GM19467 (cell line): ENCODE data around the gene IDI2.
"Not testable (repeated sequence)": the region's sequence is repeated elsewhere in the genome, so short reads cannot be mapped to it uniquely, and the experiment has no call there.

Experiments
- ATAC-seq: cut with Tn5 transposase; IDR thresholded peaks from one replicate; pipeline ENCODE4 v1.9.1; 2021; ENCODE audit warnings: mild to moderate bottlenecking, moderate library complexity; ENCODE audit not compliant: unreplicated experiment

Gene IDI2

DNA sequence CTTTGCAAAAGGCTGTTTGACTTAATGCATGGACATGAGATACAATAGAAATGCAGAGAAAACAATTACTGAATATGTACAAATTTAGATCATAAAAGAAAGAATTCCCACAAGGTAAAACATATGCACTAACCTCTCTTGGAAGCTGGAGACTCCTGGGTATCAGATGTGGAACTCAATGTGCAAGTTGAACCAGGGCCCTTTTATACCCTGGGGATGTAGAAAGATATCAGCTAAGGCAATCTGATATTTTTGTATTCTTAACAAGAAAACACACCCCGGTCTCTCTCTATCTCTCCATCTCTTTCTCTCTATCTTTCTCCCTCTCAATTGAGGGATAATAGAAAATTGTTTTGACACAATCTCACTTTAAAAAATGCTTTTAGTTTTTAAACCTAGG, at the start of gene IDI2:
IDI2 (minus strand) TSS at position 177 of the 400 bp plus-strand sequence. CDS start 1,136 bp downstream, outside the sequence.
- no peak for ATAC-seq

DNA sequence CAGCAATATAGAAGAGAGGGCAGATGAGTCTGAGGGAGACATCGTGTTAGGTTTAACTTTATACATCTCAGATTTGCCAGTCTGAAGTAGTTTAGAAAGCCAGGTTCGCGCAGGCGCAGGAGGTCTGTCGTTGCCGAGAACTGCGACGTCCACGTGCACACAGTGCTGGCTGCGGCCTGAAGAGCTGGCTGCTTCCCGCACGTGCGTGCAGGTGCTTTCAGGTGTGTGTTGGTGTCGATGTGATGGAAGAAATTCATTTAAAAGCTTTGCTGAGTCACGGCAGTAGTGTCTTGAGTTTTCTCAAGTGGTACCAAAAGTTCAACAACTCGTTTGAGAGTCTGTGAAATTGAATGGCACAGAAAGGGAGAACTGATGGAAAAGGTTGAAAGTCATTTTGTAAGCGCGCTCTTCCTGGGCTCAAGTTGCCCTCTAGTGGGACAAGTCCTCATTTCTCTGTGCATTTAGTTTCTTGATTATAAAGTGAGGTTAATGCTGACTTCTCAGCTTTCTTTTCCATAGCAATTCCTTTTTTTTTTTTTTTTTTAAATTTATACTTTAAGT, 49.2 kb upstream of the IDI2 start:
- ATAC-seq = no peak

DNA sequence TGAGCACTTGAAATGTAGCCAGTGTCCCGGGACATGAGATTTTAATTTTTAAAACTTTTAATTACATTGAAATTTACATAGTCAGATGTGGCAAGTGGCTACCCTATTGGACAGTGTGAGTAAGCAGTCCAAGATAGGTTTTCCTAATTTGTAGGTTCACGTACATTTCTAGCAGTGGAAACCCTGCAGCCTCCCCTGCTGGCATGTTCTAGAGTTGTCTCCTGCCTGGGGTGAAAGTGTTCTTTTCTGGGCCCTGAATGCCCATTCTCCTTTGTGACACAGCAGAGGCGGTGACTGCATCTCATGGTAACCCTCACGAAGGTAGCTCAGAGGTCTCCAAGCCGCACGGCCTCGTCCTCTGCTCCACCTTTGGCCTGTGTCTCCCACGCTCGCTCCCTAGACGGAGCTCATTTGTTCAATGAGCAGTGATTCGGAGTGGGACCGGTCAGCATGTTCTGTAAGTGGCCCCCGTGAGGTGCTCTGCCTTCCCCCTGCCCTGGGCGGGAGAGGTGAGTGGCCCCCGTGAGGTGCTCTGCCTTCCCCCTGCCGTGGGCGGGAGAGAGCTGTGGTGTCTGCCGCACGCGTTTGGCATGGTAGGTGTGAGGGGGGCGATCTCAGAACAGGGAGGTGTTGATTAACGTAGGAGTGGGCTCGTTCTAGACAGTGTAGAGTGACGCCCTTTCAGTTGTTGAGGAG, 48.5 kb upstream of the IDI2 start:
- no peak for ATAC-seq

DNA sequence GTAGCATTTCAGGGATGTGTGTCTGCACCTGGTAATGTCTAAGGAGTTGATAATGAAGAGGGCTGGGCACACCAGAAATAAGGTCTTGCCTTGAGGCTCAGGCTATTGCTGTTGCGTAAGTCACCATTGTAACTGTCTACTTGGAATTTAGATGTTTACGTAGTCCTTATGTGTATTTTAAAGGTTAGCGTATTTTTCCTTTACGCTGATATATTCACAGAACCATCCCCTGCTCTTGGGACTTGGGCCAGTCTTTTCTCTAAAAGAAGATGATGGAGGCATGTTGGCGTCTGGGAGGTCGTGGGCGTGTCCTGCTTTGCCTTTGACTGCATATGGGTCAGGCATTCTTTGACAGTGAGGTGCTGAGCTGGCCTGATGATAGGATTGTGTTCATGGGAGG, 45.3 kb upstream of the IDI2 start:
- ATAC-seq = no peak

DNA sequence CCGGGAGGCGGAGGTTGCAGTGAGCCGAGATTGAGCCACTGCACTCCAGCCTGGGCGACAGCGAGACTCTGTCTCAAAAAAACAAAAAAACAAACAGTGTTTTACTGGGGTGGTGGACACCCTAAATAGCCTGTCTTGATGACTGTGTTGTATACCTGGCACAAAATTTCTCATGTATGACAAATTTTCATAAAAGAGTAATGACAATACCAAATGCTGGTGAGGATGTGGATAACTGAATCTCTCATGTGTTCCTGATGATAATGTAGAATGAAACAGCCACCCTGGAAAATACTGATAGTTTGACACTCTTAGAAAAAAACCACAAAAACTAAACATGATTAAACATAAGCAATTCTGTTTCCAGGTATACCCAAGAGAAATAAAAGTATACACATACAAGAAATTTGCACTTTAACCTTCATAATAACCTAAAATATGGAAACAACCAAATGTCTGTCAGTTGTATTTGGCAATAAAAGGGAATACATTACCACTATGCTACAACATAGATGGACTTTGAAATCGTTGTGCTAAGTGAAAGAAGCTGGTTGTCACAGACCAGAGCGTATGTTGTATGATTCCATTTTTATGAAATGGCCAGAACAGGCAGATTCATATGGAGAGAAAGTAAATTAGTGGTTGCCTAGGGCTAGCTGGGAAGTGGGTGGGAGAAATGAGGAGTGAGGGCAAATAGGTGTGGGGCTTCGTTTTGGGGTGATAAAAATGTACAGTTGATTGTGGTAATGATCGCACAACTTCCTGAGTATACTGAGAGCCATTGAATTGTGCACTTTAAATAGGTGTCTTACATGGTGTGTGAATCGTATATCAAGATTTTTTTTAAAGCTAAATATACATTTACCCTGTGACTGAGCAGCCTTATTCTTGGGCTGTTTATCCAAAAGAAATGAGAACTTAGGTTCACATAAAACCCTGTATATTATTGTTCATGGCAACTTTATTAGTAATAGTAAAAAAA, 43.0 kb upstream of the IDI2 start:
- ATAC-seq = no peak

DNA sequence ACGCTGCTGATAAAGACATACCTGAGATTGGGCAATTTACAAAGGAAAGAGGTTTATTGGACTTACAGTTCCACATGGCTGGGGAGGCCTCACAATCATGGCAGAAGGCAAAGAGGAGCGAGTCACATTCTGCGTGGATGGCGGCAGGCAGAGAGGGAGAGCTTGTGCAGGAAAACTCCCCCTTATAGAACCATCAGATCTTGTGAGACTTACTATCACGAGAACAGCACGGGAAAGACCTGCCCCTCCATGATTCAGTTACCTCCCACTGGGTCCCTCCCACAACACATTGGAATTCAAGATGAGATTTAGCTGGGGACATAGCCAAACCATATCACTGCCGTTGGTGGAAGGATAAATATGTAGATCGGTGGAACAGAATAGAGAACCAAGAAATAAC, 41.1 kb upstream of the IDI2 start:
- not testable (repeated sequence) for ATAC-seq

DNA sequence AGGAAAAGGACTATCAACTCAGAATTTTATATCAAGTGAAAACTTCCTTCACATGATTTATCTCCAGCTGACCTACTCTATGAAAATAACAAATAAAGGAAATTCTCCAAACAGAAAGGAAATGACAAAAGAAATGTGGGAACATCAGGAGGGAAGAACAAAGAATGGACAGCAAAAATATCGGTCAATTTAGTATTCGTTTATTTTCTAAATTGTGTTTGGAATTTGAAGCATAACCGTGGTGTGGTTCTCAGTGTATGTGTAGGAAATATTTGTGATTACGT, 39.2 kb upstream of the IDI2 start:
- no peak for ATAC-seq

DNA sequence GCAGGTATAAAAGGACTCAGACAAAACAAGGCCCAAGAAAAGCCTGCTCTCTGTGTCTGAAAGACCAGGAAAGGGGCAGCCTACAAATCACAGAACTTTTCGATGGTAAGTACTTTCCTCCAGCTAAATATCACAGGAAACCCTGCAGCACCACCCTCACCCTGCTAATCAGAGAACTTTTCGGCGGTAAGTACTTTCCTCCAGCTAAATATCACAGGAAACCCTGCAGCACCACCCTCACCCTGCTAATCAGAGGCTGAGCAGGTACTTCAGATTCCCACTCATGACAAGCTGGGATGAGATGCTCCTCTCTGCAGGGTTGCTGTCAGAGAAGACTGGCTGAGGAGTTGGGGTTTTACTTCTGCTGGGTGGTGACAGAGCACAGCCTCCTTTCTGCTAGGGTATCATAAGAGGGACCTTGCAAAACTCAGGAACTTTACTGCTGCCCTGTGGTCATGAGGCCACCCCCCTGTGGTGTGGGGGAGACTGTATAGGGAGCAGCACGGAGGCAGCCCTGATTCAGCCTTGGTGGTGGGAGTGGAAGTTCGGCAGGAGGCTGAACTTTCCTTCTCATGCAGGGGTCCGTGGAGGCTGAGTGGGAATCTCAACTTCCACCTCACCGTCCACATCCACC, 37.7 kb upstream of the IDI2 start:
- ATAC-seq = no peak

DNA sequence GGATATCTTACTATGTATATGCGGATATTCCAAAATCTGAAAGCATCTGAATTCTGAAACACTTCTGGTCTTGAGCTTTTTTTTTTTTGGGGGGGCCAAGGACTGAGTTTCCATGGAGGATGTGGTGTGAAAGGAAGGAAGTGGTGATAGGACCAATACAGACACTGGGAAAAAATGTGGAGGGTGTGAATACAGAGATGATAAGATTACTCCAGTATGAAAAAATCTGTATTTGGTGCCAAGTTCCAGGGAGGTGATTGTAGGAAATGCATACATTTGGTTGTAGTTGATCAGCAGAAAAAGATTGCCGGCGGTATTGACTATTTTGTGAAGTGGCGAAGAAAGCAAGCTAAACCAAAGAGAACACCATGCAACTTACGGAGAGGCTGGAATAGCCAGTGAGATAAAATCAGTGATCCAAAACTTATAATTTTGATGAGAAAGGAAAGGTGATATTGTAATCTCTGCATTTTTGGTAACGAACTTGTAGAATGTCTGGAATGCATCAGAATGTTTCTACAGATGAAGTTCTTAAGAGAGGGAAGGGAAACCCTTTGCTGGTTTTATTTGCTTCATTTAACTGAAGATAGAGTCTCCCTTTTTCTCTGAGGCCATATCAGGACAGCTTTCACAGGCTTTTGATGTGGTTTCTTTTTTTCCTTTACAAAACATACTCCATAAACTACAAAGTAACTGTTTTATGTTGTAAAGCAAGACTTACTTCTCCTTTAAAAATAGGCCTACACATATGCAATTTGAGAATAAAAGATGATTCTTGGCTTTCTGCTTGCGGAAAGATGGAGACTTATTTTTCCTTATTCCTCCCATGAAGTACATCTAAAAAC, 36.5 kb upstream of the IDI2 start:
- ATAC-seq = no peak

DNA sequence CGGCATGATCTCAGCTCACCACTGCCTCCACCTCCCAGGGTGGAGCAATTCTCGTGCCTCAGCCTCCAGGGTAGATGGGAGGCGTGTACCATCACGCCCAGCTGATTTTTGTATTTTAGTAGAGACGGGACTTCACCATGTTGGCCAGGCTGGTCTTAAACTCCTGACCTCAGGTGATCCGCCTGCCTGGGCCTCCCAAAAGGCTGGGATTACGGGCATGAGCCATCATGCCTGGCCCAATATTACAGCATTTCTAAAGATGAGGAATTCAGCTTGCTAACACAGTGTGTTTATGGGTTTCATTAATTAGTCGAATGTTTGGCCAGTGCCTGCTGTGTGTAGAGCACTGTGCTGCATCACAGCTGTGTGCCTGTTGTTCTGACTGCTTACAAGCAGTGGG, 34.2 kb upstream of the IDI2 start:
- no peak for ATAC-seq

DNA sequence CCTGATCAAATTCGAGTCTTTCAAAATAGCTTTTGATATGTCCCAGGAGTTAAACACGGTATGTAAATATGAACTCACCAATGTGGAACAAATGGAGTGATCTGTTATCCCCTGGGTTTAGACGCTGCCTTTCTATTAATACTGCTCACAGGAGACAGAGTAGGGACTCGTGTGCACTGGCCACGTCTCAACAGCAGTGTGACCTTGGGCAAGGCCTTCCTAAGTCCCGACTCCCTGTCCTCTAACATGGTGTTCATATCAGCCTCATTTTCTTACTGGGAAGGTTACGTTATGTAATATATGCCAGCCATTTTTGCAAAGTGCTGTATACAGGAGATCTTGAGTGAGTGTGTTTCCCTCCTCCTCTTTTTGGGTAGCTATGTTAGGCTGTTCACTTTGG, 32.4 kb upstream of the IDI2 start:
- ATAC-seq = no peak

DNA sequence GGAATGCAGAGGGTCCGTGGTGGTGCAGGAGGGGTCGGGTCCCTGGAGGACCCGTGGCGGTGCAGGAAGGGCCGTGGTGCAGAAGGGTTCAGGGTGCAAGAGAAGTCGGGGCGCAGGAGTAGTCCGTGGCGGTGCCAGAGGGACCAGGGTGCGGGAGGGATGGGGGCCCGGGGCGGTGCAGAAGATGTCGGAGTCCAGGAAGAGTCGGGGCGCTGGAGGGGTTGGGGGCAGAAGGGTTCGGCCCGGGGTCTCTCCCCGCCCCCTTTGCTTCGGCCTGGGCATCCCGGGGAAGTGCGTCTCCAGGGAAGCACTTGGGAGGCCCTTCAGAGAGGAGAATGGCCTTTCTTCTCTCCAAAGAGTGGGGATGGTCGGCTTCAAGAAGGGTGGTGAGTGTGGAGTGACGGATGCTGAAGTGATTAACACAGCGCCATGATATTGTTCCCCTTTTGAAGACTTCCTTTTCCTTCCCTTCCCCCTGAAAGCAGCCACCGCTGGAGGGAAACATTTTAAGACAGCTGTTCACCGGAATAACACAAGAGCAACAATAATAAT, 31.5 kb upstream of the IDI2 start:
- ATAC-seq = no peak

DNA sequence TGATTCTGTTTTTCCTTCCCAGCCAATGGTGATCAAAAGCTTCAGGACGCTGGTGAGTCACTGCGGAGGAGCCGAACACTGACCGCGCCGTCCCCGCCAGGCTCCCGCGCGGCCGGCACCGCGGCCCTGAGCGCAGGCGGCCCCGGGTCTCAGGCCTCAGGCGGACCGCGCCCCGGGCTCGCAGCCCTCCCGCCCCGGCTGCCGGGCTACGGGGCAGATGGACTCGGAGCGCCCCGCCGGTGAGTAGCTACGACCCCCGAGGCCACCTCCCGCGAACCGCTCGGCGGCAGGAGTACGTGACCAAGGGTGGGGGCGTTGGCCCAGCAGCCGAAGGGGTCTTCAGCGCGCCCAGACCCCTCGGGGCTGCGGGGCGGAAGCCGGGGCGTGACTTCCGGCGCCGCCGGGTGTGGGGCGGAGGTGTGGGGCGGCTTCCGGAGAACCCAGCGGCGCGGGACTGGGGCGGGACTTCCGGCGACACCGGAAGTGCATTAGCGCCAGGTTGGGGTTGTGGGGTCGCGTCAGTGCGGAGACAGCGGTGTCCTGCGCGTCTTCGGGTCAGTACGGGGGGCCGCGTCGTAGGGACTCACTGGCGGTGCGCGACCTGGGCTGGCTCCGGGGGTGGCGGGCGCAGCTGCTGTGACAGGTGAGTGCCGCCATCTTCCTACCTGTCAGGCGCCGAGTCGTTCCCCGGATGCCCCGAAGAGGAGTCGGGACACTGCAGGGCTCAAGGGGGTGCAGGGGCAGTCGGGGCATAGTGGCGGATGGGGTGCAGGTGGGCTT, 30.9 kb upstream of the IDI2 start, which contains the start of gene WDR37:
WDR37 (plus strand) TSS at position 60 of the 780 bp plus-strand sequence. CDS start 15,771 bp downstream, outside the sequence.
- peak; percentile 87 for ATAC-seq

DNA sequence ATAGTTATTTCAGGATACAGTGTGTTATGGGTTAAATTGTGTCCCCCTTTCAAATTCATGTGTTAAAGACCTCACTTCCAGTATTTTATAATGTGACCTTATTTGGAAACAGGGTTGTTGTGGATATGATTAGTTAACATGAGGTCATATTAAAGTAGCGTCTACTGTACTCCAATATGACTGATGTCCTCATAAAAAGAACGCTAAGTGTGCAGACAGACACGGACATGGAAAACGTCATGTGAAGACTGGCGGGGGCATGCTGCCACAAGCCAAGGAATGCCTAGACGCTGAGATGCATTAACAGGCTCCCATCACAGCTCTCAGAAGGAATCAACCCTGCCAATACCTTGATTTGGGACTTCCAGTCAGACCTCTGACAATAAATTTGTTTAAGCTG, 29.0 kb upstream of the IDI2 start:
- ATAC-seq = no peak

DNA sequence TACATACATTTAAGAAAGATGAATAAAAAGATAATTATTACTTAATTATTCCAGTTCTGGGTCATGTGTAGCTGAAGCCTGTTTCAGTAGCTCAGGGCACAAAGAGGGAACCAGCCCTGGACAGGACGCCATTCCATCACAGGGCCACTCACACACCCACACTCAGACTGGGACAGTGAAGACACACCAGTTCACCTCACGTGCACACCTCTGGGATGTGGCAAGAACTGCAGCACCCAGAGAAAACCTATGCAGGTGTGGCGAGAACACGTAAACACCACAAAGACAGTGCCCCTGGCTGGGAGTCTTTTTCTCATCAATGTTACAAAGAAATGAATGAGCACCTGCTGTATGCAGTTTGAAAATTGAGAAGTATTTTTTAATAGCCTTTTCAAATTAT, 24.9 kb upstream of the IDI2 start:
- ATAC-seq = no peak

DNA sequence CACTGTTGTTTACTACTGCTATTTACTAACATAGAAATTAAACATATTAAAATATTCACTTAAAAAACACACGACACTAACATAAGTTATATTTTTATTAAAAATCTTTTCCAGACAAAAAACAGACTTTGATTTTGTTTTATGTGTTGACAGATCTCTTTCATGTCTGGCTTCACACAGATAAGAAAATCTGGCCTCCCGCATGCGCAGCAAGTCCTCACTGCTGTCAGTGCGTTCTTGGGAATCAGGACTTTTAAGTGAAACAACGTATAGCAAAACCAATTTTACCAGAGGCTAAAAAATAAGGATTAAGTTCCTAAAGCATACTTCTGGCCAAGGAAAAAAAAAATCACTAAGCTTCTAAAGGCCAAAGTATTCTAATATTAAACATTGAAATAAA, 24.5 kb upstream of the IDI2 start:
- no peak for ATAC-seq

DNA sequence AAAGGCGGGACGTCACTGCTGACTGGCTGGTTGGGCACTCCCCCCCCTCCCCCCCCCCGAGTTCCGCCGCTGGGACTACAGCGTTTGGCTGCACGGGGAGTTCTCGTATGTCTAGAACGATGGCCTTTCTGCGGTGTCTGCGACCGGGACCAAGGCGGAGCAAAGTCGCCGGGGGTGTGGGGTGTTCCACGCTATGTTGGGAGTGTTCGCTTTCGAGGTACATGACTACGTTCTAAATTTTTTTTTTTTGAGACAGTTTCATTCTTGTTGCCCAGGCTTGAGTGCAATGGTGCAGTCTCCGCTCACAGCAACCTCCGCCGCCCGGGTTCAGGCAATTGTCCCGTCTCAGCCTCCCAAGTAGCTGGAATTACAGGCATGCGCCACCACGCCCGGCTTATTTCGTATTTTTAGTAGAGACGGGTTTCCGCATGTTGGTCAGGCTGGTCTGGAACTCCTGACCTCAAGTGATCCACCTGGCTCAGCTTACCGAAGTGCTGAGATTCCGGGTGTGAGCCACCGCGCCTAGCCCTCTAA, 23.8 kb upstream of the IDI2 start:
- ATAC-seq = no peak

DNA sequence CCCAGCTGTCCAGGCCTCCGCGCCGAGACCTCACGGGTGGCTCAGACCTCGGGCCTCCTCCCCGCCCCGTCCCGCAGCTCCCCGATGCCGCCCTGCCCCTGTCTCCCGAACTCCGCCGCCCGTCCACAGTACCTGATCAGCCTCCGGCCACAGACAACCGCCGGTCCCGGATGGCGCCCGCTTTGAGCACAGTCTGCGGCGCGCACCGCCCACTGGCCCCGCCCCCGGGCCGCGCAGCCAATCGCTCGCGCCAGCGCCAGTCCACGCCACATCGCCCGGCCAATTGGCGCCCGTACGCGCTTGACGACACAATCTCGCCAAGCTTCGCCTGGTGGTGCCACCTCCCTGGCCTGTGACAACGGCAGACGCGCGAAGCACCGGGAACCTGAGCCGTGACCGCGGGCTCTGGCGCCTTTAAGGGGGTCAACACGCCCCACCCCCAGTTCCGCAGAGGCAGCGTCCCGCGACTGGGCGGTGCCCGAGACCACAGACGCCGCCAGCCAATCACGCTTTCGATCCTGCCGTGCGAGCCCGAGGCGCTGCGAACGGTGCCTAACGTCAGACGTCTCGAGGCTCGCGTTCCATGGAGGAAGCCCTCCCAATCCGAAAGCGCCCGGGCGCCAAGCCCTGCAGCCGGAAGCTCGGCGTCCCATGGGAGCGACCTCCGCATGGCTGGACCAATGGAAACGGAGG, 23.2 kb upstream of the IDI2 start, which contains the start of gene IDI1:
IDI1 (minus strand) TSS at position 388 of the 693 bp plus-strand sequence; CDS start at position 272, 116 bp downstream.
- ATAC-seq = peak; percentile 81
